Dendritic cell treated with granulocyte-macrophage colony-stimulating factor and Interleukin-4, amounts not matched to agents 40 ng/mL and 50 ng/mL, for 4 days (primary cell): ENCODE data around the gene USP8.
"Not testable (repeated sequence)": the region's sequence is repeated elsewhere in the genome, so short reads cannot be mapped to it uniquely, and the experiment has no call there.

Source experiments
- H3K27ac Mint-ChIP-seq: one replicate; pipeline ENCODE4 v1.8.0; 2022; ENCODE audit warnings: mild to moderate bottlenecking, mixed read lengths
- H3K27me3 Mint-ChIP-seq: one replicate; pipeline ENCODE4 v1.8.0; 2022; ENCODE audit warnings: mild to moderate bottlenecking, mixed read lengths
- H3K36me3 Mint-ChIP-seq: one replicate; pipeline ENCODE4 v1.8.0; 2022; ENCODE audit warnings: low read depth, mixed read lengths
- H3K4me1 Mint-ChIP-seq: one replicate; pipeline ENCODE4 v1.8.0; 2022; ENCODE audit warnings: low read depth, mixed read lengths
- H3K4me3 Mint-ChIP-seq: one replicate; pipeline ENCODE4 v1.8.0; 2022; ENCODE audit warnings: mild to moderate bottlenecking, moderate library complexity, mixed read lengths
- H3K9me3 Mint-ChIP-seq: one replicate; pipeline ENCODE4 v1.8.0; 2022; ENCODE audit warnings: mixed read lengths
- intact Hi-C: fragments of 100-400 bp; cut with micrococcal nuclease; formaldehyde crosslinking; loops from one replicate; pipeline ENCODE4 v1.15.0; 2022

Gene USP8

DNA sequence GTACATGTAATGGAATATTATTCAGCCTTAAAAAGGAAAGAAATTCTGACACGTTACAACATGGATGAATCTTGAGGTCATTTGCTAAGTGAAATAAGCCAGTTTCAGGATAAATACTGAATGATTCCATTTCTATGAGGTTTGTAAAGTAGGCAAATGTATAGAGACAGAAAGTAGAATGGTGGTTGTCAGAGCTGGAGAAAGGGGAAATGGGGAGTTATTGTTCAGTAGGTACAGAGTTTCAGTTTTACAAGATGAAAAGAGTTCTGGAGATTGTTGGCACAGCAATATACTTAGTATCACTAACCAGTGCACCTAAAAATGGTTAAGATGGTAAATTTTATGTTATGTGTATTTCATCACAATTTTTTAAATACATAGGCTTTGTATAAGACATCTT, 60.6 kb downstream of the USP8 start:
- Mint-ChIP-seq H3K36me3 (peaks cover 89% of the 10 kb centered on the region), H3K27ac (no peak overlapping the region), H3K4me3 (no peak overlapping the region), H3K9me3 (no peaks in the 10 kb centered on the region), H3K27me3 (no peaks in the 10 kb centered on the region), H3K4me1 (peaks cover 15% of the 10 kb centered on the region)
- intact Hi-C loops = no loop called here

DNA sequence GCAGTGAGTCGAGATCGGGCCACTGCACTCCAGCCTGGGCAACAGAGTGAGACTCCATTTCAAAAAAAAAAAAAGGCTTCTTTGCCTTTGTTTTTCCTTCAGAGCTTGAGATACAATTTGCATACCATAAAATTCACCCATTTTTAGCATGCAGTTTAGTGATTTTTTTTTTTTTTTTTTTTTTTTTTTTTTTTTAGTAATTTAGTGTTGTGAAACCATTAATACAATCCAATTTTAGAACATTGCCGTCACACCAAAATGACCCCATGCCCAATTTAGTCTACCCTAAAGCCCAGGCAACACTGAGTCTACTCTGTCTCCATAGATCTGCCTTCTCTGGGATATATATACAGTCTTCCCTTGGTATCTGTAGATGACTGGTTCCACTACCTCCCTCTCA, 61.2 kb downstream of the USP8 start:
- Mint-ChIP-seq H3K4me3 (no peak overlapping the region), H3K36me3 (peaks cover 89% of the 10 kb centered on the region), H3K4me1 (peaks cover 14% of the 10 kb centered on the region), H3K27ac (no peak overlapping the region), H3K27me3 (no peaks in the 10 kb centered on the region), H3K9me3 (no peaks in the 10 kb centered on the region)
- intact Hi-C loops = no loop called here

- Mint-ChIP-seq H3K27me3 (no peaks in the 10 kb centered on the region), H3K27ac (no peak overlapping the region), H3K9me3 (no peaks in the 10 kb centered on the region), H3K36me3 (peaks cover 90% of the 10 kb centered on the region), H3K4me3 (no peak overlapping the region), H3K4me1 (no peaks in the 10 kb centered on the region)
- intact Hi-C loops = no loop called here
These were observed 63.1 kb downstream of the USP8 start for GRCh38 chr15:50487287-50487686.

- Mint-ChIP-seq H3K27ac (no peak overlapping the region), H3K9me3 (no peaks in the 10 kb centered on the region), H3K4me1 (no peaks in the 10 kb centered on the region), H3K27me3 (no peaks in the 10 kb centered on the region), H3K4me3 (no peak overlapping the region), H3K36me3 (peaks cover 90% of the 10 kb centered on the region)
- intact Hi-C loops = loop anchor here (10.0 kb wide), 2 partner anchors 101 to 981 kb away; no protein-coding TSS in a partner anchor
These were observed 69.4 kb downstream of the USP8 start for GRCh38 chr15:50493625-50494024.

- H3K36me3 Mint-ChIP-seq = peaks cover 89% of the 10 kb centered on the region
- H3K9me3 Mint-ChIP-seq, H3K27me3 Mint-ChIP-seq, H3K4me1 Mint-ChIP-seq, H3K4me3 Mint-ChIP-seq, H3K27ac Mint-ChIP-seq: not testable (repeated sequence)
- intact Hi-C loops = loop anchor here (10.0 kb wide), 2 partner anchors 100 to 980 kb away; no protein-coding TSS in a partner anchor
These were observed 70.3 kb downstream of the USP8 start for GRCh38 chr15:50494547-50494946.

DNA sequence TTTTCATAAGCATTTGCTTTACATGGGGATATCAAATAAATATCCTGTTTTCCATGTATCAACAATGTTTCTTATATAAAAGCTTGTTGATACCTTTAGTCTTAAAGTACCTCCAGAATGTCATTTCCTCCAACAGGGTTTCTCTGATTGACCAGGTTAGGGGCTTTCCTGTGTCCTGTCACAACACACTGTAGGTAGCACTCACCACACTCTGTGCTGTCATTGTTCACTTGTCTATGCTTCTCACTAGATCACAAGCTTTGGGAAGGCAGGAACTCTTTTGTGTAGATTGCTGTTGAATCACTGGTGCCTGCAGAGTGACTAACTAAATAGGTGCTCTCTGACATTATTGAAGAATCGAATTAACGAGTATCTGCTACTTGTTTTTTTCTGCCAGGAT, 72.5 kb downstream of the USP8 start:
- intact Hi-C loops = loop anchor here (10.0 kb wide), 2 partner anchors 98 to 978 kb away; no protein-coding TSS in a partner anchor
- H3K4me3 Mint-ChIP-seq = no peak overlapping the region
- H3K36me3 Mint-ChIP-seq = peaks cover 82% of the 10 kb centered on the region
- H3K4me1 Mint-ChIP-seq = no peaks in the 10 kb centered on the region
- no peak overlapping the region for H3K27ac Mint-ChIP-seq
- no peaks in the 10 kb centered on the region for H3K9me3 Mint-ChIP-seq
- H3K27me3 Mint-ChIP-seq = no peaks in the 10 kb centered on the region

- intact Hi-C loops = no loop called here
- Mint-ChIP-seq H3K4me1 (no peaks in the 10 kb centered on the region), H3K9me3 (no peaks in the 10 kb centered on the region), H3K27ac (no peak overlapping the region), H3K36me3 (peaks cover 82% of the 10 kb centered on the region), H3K4me3 (no peak overlapping the region), H3K27me3 (no peaks in the 10 kb centered on the region)
These were observed 76.1 kb downstream of the USP8 start for GRCh38 chr15:50500352-50500751.

DNA sequence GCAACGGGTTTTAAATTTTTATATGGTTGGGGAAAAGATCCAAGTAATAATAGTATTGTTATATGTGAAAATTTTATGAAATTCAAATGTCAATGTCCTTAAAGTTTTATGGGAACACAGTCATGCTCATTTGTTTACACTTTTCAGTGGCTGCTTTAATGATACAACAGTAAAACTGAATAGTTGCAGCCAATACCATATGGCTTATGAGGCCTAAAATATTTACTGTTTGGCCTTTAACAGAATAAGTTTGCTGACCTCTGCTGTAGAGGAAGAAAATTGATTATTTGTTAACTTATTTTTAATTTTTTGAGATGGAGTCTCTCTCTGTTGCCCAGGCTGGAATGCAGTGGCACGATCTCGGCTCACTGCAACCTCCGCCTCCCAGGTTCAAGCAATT, 77.6 kb downstream of the USP8 start:
- Mint-ChIP-seq H3K27me3 (no peaks in the 10 kb centered on the region), H3K4me3 (no peak overlapping the region), H3K36me3 (peaks cover 83% of the 10 kb centered on the region), H3K4me1 (no peaks in the 10 kb centered on the region), H3K27ac (no peak overlapping the region), H3K9me3 (no peaks in the 10 kb centered on the region)
- intact Hi-C loops = no loop called here

DNA sequence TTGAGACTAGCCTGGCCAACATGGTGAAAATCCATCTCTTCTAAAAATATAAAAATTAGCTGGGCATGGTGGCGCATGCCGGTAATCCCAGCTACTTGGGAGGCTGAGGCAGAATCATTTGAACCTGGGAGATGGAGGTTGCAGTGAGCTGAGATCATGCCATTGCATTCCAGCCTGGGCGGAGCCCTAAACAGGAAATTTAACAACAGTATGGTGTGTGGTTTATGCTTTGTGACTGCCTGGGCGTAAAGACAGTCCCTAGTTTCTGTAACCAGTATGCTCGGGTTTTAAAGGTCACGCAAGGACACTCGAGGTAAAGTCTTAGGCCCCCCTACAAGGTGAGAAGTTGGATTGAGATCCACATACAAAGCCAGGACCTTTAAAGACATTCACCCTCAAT, 78.9 kb downstream of the USP8 start:
- H3K9me3 Mint-ChIP-seq = no peaks in the 10 kb centered on the region
- H3K27ac Mint-ChIP-seq = no peak overlapping the region
- peaks cover 76% of the 10 kb centered on the region for H3K36me3 Mint-ChIP-seq
- no peaks in the 10 kb centered on the region for H3K27me3 Mint-ChIP-seq
- H3K4me1 Mint-ChIP-seq = no peaks in the 10 kb centered on the region
- H3K4me3 Mint-ChIP-seq = no peak overlapping the region
- intact Hi-C loops = no loop called here

DNA sequence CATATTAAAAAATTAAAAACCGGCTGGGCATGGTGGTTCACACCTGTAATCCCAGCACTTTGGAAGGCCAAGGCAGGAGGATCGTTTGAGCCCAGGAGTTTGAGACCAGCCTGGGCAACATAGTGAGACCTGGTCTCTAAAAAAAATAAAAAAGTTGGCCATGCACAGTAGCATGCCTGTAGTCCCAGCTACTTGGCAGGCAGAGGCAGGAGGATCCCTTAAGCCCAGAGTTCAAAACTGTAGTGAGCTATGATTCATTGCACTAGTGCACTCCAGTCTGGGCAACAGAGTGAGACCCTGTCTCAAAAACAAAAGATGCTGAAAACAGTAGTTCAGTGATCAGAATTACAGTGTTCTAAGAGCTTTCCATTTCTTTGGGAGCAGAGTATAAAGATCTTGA, 81.5 kb downstream of the USP8 start:
- H3K4me1 Mint-ChIP-seq, H3K27me3 Mint-ChIP-seq, H3K4me3 Mint-ChIP-seq, H3K27ac Mint-ChIP-seq, H3K9me3 Mint-ChIP-seq, intact Hi-C loops: not testable (repeated sequence)
- peaks cover 59% of the 10 kb centered on the region for H3K36me3 Mint-ChIP-seq

GRCh38 chr15:50506121-50506520, 81.9 kb downstream of the USP8 start:
- no peak overlapping the region for H3K27ac Mint-ChIP-seq
- H3K36me3 Mint-ChIP-seq = peaks cover 54% of the 10 kb centered on the region
- H3K4me3 Mint-ChIP-seq = no peak overlapping the region
- no peaks in the 10 kb centered on the region for H3K9me3 Mint-ChIP-seq
- no peaks in the 10 kb centered on the region for H3K4me1 Mint-ChIP-seq
- intact Hi-C loops = no loop called here
- H3K27me3 Mint-ChIP-seq = no peaks in the 10 kb centered on the region

DNA sequence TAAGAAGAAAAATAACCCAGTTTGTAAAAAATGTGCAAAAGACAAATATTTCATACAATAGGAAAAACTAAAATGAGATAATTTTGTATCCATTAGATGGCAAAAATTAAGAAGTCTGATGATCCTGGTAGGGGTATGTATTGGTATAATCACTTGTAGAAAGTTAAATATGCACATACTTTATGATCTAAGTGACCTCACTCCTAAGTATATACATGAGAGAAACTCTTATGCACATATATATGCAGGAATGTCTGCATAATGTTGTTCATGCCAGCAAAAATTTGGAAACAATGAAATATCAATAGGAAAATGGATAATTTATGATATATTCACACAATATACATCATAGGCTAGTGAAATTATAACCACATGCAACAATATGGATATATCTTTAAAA, 88.8 kb downstream of the USP8 start:
- Mint-ChIP-seq H3K9me3 (no peaks in the 10 kb centered on the region), H3K36me3 (no peaks in the 10 kb centered on the region), H3K27me3 (no peaks in the 10 kb centered on the region), H3K27ac (no peak overlapping the region), H3K4me1 (no peaks in the 10 kb centered on the region), H3K4me3 (no peak overlapping the region)
- intact Hi-C loops = no loop called here

DNA sequence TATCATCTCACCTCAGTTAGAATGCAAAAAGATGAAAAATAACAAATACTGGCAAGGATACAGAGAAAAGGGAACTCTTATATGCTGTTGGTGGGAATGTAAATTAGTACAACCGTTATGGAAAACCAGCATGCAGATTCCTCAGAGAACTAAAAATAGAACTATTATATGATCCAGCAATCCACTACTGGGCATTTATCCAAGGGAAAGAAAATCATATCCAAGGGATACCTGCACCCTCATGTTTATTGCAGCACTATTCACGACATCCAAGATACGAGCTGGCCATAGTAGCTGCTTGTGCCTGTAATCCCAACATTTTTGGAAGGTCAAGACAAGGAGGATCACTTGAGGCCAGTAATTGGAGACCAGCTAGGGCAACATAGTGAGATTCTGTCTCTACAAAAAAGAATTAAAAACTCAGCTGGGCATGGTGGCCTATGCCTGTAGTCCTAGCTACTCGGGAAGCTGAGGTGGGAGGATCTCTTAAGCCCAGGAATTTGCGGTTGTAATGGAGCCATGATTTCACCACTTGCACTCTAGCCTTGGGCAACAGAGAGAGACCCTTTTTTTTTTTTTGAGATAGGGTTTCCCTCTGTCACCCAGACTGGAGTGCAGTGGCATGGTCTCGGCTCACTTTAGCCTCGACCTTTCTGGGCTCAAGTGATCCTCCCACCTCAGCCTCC, 95.7 kb downstream of the USP8 start:
- Mint-ChIP-seq H3K27ac (no peak overlapping the region), H3K27me3 (no peaks in the 10 kb centered on the region), H3K36me3 (no peaks in the 10 kb centered on the region), H3K4me3 (no peak overlapping the region), H3K9me3 (no peaks in the 10 kb centered on the region), H3K4me1 (no peaks in the 10 kb centered on the region)
- intact Hi-C loops = no loop called here

GRCh38 chr15:50523851-50524251, 99.6 kb downstream of the USP8 start:
- Mint-ChIP-seq H3K9me3 (no peaks in the 10 kb centered on the region), H3K36me3 (no peaks in the 10 kb centered on the region), H3K27ac (no peak overlapping the region), H3K4me1 (no peaks in the 10 kb centered on the region), H3K27me3 (no peaks in the 10 kb centered on the region), H3K4me3 (no peak overlapping the region)
- intact Hi-C loops = no loop called here

- H3K4me1 Mint-ChIP-seq = no peaks in the 10 kb centered on the region
- no peaks in the 10 kb centered on the region for H3K27me3 Mint-ChIP-seq
- H3K27ac Mint-ChIP-seq = no peak overlapping the region
- no peaks in the 10 kb centered on the region for H3K9me3 Mint-ChIP-seq
- no peak overlapping the region for H3K4me3 Mint-ChIP-seq
- intact Hi-C loops = no loop called here
- H3K36me3 Mint-ChIP-seq = no peaks in the 10 kb centered on the region
These were observed 107.0 kb downstream of the USP8 start for GRCh38 chr15:50531163-50531562.
